ENCODE results near the gene RAVER1. TPM values are rescaled to one million over a fixed set of nuclear protein-coding genes. Genes with fewer than 3 reads are reported as not detected.
A peak's percentile ranks its signal among the peaks of the same experiment; 100 is the strongest.

Gene RAVER1
- total and polyA plus RNA-seq, 9 of the 15 experiments (the other 6 are each of a cell fraction or from before 2014, with no cell fraction given) = 0.06 to 113 (median 7.0) TPM

DNA sequence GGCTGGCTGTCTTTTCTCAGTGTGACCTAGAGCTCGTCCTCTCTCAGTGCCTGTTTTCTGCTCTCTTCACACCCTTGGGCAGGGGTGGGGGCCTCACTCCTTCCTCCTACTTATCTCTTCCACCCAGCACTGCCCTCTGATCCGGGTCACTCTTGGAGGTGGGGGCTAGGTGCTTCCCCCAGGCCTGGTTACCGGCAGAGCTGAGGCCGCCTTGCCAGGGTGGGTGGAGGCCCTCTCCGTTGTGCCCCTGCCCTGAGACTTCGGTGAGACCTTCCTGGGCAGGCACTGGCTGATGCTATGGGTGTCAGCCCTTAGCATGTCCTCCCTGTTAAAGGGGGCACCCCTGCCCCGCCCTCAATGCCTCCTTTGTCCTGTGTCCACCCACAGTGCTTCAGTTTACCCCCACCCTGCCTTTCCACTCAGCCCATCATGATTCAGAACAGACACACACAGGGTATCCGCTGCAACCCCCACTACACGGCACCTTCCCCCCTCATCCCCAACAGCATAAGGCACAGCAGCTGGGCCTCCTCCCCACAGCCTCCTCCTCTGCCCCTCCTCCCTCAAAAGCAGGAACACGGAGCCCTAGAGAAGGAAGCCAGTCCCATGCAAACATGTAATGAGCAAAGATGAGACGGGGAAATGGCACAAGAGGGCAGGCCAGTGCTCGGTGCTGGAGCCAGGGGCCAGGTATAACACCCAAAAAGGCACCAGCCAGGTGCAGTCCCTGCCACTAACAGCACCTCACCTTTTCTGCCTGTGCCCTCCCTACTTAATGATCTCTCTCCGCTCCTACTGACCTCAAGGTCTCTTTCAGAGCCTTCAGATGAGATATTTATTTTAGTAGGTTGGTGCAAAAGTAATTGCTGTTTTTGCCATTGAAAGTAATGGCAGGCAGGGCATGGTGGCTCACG lies 33.5 kb downstream of the RAVER1 start:
- Histone ChIP-seq H3K9me3 (replicated peaks; ENCODE audit: control insufficient read depth, insufficient read depth, low read depth, low read length) (no peaks in the 10 kb centered on the region), H3K9ac (ENCODE audit: insufficient read depth in 1 of 2, low read depth in 2 of 2, low read length in 2 of 2) (peak overlapping the region; percentile 69 to 91), H4K20me1 (replicated peaks; ENCODE audit: control insufficient read depth, insufficient read depth, low read length) (no peaks in the 10 kb centered on the region), H3K4me2 (ENCODE audit: insufficient read depth, low read length) (peak overlapping the region; percentile 79), H3K27me3 (ENCODE audit: control insufficient read depth in 2 of 2, insufficient read depth in 2 of 2, low read length in 2 of 2) (no peaks in the 10 kb centered on the region), H3K36me3 (ENCODE audit: control insufficient read depth, insufficient read depth, low read length) (peaks cover 23% of the 10 kb centered on the region; the same call in 1 of the 3 replicates), H3K27ac (ENCODE audit: extremely low read depth, low read depth, low read length) (peak overlapping the region; percentile 95), H3K4me3 (peak overlapping the region; percentile 23; the same call in 1 of the 2 replicates), H3K4me1 (replicated peaks in 1 of 2; ENCODE audit: control insufficient read depth in 2 of 2, insufficient read depth in 2 of 2, low read length in 2 of 2) (peaks cover 38 to 67% of the 10 kb centered on the region in 2 experiments; a peak in 4 of 5 replicates), H2AFZ (ENCODE audit: low read depth, low read length) (peak overlapping the region; percentile 91), H3K9me1 (ENCODE audit: control insufficient read depth, insufficient read depth, low read length) (no peaks in the 10 kb centered on the region), H3K79me2 (ENCODE audit: control insufficient read depth, insufficient read depth, low read length) (peaks cover 12% of the 10 kb centered on the region; the same call in 2 of the 3 replicates)
- intact Hi-C loops (cut with micrococcal nuclease) = no loop called here
- DNase-seq (ENCODE audit: extremely low read depth in 1 of 4, low spot score in 3 of 4) (peak; percentile 83 to 96 (median 88)), FAIRE-seq (peak; percentile 91), ATAC-seq (peak; percentile 89)
- 2% methylated on average over 14 of the region's 14 CpGs for WGBS (ENCODE audit: insufficient coverage, low coverage, missing lambda C conversion rate)
- POLR2A ChIA-PET = interaction anchor here (0.6 to 4.7 kb wide), 17 partner anchors 8 to 68 kb away, joined by 3 to 21 read pairs (median 4); partner anchors contain the start of genes FDX2, ICAM1, ICAM4 and ICAM5
- in situ Hi-C loops (cut with MboI) = no loop called here
- CTCF ChIA-PET (ENCODE audit: low intra/inter-chr PET ratio) = no interaction called here
- no TSS peak for BruUV-seq (replicated peaks)
- TF ChIP-seq, protein P1, sequence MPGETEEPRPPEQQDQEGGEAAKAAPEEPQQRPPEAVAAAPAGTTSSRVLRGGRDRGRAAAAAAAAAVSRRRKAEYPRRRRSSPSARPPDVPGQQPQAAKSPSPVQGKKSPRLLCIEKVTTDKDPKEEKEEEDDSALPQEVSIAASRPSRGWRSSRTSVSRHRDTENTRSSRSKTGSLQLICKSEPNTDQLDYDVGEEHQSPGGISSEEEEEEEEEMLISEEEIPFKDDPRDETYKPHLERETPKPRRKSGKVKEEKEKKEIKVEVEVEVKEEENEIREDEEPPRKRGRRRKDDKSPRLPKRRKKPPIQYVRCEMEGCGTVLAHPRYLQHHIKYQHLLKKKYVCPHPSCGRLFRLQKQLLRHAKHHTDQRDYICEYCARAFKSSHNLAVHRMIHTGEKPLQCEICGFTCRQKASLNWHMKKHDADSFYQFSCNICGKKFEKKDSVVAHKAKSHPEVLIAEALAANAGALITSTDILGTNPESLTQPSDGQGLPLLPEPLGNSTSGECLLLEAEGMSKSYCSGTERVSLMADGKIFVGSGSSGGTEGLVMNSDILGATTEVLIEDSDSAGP (CRISPR knock-in tag; IDR thresholded peaks at IDR 0.05) = peak; percentile 71
- TF ChIP-seq, protein P2, sequence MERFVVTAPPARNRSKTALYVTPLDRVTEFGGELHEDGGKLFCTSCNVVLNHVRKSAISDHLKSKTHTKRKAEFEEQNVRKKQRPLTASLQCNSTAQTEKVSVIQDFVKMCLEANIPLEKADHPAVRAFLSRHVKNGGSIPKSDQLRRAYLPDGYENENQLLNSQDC (CRISPR knock-in tag; IDR thresholded peaks at IDR 0.05) = no peak
- TF ChIP-seq HSF4 (CRISPR knock-in tag; IDR thresholded peaks at IDR 0.05; ENCODE audit: borderline replicate concordance) = no peak; the same call in 1 of the 2 replicates
- no peak for TF ChIP-seq ZNF445 (CRISPR knock-in tag; IDR thresholded peaks at IDR 0.05; ENCODE audit: low read depth)
- peak; percentile 33; the same call in 1 of the 2 replicates for TF ChIP-seq KLF13 (tag; IDR thresholded peaks at IDR 0.05; ENCODE audit: borderline replicate concordance, low read depth)
- TF ChIP-seq NCOA1 (IDR thresholded peaks at IDR 0.05; ENCODE audit: low read depth) = peak; percentile 73
- peak; percentile 89; the same call in 1 of the 2 replicates for TF ChIP-seq ZNF609 (CRISPR knock-in tag; IDR thresholded peaks at IDR 0.05; ENCODE audit: borderline replicate concordance)
- no peak for TF ChIP-seq MYC (IDR thresholded peaks at IDR 0.05; ENCODE audit: low read depth, low read length)
- 0 out of 2 replicates have a peak, but pooled peaks have one; percentile 60 for TF ChIP-seq MYC (CRISPR knock-in tag; IDR thresholded peaks at IDR 0.05; ENCODE audit: borderline replicate concordance, low read depth)
- TF ChIP-seq, protein P3, sequence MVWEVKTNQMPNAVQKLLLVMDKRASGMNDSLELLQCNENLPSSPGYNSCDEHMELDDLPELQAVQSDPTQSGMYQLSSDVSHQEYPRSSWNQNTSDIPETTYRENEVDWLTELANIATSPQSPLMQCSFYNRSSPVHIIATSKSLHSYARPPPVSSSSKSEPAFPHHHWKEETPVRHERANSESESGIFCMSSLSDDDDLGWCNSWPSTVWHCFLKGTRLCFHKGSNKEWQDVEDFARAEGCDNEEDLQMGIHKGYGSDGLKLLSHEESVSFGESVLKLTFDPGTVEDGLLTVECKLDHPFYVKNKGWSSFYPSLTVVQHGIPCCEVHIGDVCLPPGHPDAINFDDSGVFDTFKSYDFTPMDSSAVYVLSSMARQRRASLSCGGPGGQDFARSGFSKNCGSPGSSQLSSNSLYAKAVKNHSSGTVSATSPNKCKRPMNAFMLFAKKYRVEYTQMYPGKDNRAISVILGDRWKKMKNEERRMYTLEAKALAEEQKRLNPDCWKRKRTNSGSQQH (CRISPR knock-in tag; IDR thresholded peaks at IDR 0.05) = 0 out of 2 replicates have a peak, but pooled peaks have one; percentile 37
- TF ChIP-seq NCOR1 (IDR thresholded peaks at IDR 0.05) = peak; percentile 91

Data from K562 (cell line).